Esophagus mucosa (tissue), 1 donor: ENCODE data around the gene DGAT2. TPM values are rescaled to one million over a fixed set of nuclear protein-coding genes. Genes with fewer than 3 reads are reported as not detected.

Experiments used
- ATAC-seq: fragments of 200-7000 bp; cut with Tn5 transposase; one replicate; pipeline ENCODE4 v1.9.1; 2020
- total RNA-seq: library from RNA; stranded (reverse); gene quantifications from one replicate; pipeline ENCODE4 v1.2.4, GENCODE V29; 2023
- donor health status: DM: yes; HTN: yes; CAD: no.

The DGAT2 gene
- total RNA-seq, 1 donor from 2014 or later = 12.4 TPM

DNA sequence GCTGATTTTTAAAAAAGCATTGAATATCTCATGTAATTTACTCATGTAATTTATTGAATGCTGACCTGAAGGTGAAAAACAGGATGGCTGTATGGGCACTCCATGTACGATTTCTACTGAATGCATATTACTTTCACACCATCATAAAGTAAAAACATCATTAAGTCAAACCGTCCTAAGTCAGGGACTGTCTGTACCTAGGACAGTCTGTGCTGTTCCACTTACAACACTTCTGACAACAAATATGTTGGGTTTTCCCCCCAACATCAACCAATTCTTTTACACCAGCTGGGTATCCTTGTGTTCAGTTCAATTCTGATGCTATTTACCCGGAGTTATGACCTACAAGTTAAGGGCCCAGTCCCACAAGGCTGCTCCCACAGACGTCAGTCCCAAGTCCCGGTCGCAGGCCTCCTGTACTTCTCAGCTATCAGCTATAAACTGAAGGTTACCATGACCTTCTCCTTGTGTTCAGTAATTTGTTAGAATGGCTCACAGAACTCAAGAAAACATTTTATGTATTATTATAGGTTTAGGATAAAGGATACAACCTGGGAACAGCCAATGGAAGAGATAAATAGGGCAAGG lies 63.4 kb downstream of the DGAT2 start:
- no peak for ATAC-seq

DNA sequence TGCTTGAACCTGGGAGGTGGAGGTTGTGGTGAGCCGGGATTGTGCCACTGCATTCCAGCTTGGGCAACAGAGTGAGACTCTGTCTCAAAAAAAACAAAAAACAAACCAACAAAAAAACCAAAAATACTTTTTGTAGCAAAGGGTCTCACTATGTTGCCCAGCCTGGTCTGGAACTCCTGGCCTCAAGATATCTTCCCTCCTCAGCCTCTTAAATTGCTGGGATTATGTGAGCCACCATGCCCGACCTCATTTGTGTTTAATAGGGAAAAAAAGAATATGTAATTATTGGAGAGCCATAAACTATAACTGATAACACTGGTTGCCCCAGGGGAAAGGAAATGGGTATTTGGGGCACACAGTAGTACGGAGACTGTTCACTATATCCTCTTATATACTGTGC lies 66.2 kb downstream of the DGAT2 start:
- no peak for ATAC-seq

DNA sequence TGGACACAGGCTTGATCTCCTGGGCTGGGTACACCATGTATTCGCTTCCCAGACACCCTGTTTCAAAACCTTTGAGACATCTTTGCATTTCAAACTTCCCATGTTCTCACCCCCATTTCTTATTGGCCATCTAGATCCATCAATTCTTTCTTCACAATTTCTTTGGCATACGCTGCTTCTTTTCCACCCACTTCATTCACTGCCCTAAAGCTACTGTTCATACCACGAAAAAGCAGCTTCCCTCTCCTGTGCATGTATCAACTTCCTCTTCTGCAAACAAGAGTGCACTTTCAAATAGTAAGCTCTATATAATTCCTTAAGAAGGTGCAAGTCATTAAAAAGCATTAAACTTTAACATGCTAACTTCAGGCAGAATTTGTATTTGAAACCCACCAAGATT lies 67.8 kb downstream of the DGAT2 start:
- no peak for ATAC-seq

DNA sequence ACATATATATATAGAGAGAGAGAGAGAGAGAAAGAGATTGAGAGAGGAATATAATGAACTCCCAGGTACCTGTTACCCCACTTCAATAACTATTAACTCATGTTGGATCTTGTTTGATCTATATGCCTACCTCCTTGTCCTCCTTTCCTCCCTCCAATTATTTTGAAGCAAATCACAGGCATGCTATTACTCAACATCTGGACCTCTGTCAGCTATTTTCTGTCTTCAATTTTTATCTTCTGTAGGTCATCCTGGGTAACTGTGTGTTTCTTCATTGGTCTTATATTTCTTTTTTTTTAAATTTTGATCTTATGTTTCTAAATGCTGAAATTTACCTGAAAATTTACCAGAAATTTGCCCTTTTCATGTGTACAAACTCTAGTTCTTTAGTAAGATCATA lies 71.3 kb downstream of the DGAT2 start:
- ATAC-seq = no peak

- ATAC-seq = no peak
These were observed 71.9 kb downstream of the DGAT2 start for GRCh38 chr11:75840522-75840921.

DNA sequence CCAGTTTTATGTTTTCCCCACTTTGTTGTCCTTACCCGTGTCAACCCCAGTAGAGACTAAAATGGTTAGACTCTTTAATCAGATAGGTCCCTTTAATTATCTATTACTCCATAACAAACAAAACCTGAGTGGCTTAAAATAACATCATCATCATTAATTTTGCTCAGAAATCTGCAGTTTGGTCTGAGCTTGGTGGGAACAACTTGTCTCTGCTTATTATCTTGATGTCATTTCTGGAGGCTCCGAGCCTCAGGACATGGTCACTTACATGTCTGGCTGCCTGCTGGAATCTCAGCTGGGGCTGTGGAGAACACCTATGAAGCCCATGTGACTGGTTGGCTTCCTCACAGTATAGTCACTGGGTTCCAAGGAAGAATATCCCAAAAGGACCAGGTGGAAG lies 73.2 kb downstream of the DGAT2 start:
- ATAC-seq = no peak

DNA sequence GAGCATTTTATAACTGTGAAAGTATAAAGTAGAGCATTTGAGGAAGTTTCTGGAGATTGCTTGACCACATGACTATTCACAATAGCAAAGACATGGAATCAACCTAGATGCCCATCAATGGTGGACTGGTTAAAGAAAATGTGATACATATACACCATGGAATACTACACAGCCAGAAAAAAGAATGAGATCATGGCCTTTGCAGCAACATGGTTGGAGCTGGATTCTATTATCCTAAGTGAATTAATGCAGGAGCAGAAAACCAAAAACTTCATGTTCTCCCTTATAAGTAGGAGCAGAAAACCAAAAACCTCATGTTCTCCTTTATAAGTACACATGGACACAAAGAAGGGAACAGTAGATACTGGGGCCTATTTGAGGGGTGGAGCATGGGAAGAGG lies 76.7 kb downstream of the DGAT2 start:
- no peak for ATAC-seq

DNA sequence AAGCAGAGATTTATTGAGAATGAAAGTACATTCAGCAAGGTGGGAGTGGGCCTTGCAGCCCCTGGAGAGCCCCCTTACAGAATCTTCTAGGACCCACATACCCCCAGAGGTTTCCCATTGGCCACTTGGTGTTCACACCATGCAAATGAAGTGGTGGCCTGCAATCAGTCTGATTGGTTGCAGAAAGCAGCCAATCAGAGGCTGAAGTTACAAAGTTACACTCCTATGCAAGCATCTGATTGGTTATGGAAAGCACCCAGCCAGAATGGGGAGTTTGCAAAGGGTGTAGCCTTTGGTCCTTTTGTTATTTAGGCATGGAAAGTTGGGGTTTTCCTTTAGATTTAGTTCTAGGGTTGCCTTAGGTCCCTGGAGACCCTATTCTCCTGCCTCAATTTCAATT lies 81.3 kb downstream of the DGAT2 start:
- ATAC-seq = no peak

DNA sequence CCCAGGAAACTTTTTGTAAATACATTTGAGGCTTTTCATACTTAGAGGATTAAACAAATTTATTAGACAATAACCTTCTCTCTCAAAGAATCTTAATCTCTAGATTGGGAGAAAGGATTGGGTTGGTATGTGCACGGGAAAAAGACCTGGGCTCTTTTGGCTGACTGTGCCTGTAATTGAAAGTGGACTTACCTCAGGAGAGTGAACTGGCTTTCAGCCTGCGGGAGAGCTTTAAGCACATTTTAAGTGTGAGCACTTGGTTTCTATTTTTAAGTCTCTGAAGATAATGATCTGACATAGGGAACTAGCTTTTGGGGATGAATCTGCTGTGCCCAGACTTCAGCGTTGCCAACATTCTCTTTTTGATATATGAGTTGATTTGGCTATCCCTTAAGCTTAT lies 82.2 kb downstream of the DGAT2 start:
- ATAC-seq = no peak

Other genes starting within 250 kb of the DGAT2 start
- 1.0 TPM for gene GDPD5, start 242.8 kb upstream of the DGAT2 start, total RNA-seq
- 23.8 TPM for gene SERPINH1, start 206.5 kb upstream of the DGAT2 start, total RNA-seq
- 0.32 TPM for gene MAP6, start 99.7 kb upstream of the DGAT2 start, total RNA-seq
- gene MOGAT2, start 50.9 kb upstream of the DGAT2 start, total RNA-seq = 0.60 TPM
- 8.8 TPM for gene UVRAG, start 46.4 kb downstream of the DGAT2 start, total RNA-seq